Suprapubic skin (tissue), 4 donors: ENCODE results near the gene VSX2. TPM values are rescaled to one million over a fixed set of nuclear protein-coding genes. Genes with fewer than 3 reads are reported as not detected.

Source experiments
- DNase-seq, 2 donors: peaks; one replicate each; pipeline ENCODE4 v3.0.0-alpha.2; 2019; ENCODE audit warnings: low spot score in 2 of 2
- H3K27ac ChIP-seq: fragments of 200-600 bp; sonication (generic); one replicate; pipeline ENCODE4 v1.5.1; 2019
- H3K27me3 ChIP-seq: fragments of 200-600 bp; sonication (generic); one replicate; pipeline ENCODE4 v1.5.1; 2019
- H3K36me3 ChIP-seq: fragments of 200-600 bp; sonication (generic); one replicate; pipeline ENCODE4 v1.5.1; 2019
- H3K4me1 ChIP-seq: fragments of 200-600 bp; sonication (generic); one replicate; pipeline ENCODE4 v1.5.1; 2019
- H3K4me3 ChIP-seq: fragments of 200-600 bp; sonication (generic); one replicate; pipeline ENCODE4 v1.5.1; 2019; ENCODE audit warnings: mild to moderate bottlenecking
- H3K9me3 ChIP-seq: fragments of 200-600 bp; sonication (generic); one replicate; pipeline ENCODE4 v1.5.1; 2019
- EP300 ChIP-seq: sonication (generic); formaldehyde crosslinking; IDR thresholded peaks from one replicate; pipeline ENCODE4 v1.6.1; 2017; ENCODE audit warnings: antibody characterized with exemption
- POLR2A ChIP-seq, 2 donors: fragments of 450-650 bp; IDR thresholded peaks; one replicate each; pipeline ENCODE4 v1.6.1; 2017; ENCODE audit warnings: antibody characterized with exemption in 2 of 2, mild to moderate bottlenecking in 2 of 2, moderate library complexity in 2 of 2
- POLR2AphosphoS5 ChIP-seq, 3 donors: sonication (generic); formaldehyde crosslinking; IDR thresholded peaks; one replicate each; pipeline ENCODE4 v1.6.1; 2017; ENCODE audit warnings: antibody characterized with exemption in 3 of 3
- WGBS: methylation state at CpG from one replicate; pipeline ENCODE4 v1.1.5; 2018; 5-methylcytosine and 5-hydroxymethylcytosine counted together
- total RNA-seq, 4 donors: library from RNA; depleted of rRNA; stranded (reverse); fragments of >200 nt; gene quantifications; one replicate each; pipeline ENCODE4 v1.1.0, GENCODE V29; 2016
- TF ChIP-seq, protein P1 (sequence below), 2 donors: fragments of 200-600 bp in 1 of 2; fragments of 450-650 bp in 1 of 2; sonication (generic) in 1 of 2; IDR thresholded peaks; one replicate each; pipeline ENCODE4 v1.5.1; 2016 to 2019; ENCODE audit warnings: antibody characterized with exemption in 2 of 2, mild to moderate bottlenecking in 1 of 2, moderate library complexity in 1 of 2

The VSX2 gene
- total RNA-seq, 4 donors from 2014 or later, result not detected

DNA sequence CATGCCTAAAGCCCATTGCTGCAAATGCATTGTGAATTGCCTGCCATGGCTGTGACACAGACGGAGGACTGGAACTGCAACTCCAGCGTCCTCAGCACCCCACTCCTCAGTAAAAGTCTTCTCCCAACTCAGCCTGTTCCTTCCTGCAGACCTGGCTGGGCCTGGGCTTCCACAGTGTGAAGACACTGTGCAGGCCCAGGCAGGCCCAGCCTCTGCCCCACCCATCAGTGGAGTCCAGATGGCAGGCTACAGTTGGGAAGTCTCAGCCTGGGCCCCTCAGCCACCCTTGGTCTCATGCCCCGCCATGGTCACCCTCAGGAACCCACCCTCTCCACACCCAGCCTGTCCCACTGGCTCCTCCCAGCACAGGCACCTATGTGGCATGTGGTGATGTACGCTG is 22.0 kb downstream of the VSX2 start:
- Histone ChIP-seq H3K4me3 (no peak overlapping the region), H3K36me3 (no peaks in the 10 kb centered on the region), H3K27me3 (no peaks in the 10 kb centered on the region), H3K27ac (no peak overlapping the region), H3K4me1 (peaks cover 32% of the 10 kb centered on the region), H3K9me3 (no peaks in the 10 kb centered on the region)
- WGBS, result 64% methylated on average over 4 of the region's 4 CpGs
- TF ChIP-seq, protein P1, sequence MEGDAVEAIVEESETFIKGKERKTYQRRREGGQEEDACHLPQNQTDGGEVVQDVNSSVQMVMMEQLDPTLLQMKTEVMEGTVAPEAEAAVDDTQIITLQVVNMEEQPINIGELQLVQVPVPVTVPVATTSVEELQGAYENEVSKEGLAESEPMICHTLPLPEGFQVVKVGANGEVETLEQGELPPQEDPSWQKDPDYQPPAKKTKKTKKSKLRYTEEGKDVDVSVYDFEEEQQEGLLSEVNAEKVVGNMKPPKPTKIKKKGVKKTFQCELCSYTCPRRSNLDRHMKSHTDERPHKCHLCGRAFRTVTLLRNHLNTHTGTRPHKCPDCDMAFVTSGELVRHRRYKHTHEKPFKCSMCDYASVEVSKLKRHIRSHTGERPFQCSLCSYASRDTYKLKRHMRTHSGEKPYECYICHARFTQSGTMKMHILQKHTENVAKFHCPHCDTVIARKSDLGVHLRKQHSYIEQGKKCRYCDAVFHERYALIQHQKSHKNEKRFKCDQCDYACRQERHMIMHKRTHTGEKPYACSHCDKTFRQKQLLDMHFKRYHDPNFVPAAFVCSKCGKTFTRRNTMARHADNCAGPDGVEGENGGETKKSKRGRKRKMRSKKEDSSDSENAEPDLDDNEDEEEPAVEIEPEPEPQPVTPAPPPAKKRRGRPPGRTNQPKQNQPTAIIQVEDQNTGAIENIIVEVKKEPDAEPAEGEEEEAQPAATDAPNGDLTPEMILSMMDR (IDR thresholded peaks at IDR 0.05), result no peak
- TF ChIP-seq POLR2A (IDR thresholded peaks at IDR 0.05) (no peak), EP300 (no peak), POLR2AphosphoS5 (IDR thresholded peaks at IDR 0.05) (no peak)
- DNase-seq, result no peak

DNA sequence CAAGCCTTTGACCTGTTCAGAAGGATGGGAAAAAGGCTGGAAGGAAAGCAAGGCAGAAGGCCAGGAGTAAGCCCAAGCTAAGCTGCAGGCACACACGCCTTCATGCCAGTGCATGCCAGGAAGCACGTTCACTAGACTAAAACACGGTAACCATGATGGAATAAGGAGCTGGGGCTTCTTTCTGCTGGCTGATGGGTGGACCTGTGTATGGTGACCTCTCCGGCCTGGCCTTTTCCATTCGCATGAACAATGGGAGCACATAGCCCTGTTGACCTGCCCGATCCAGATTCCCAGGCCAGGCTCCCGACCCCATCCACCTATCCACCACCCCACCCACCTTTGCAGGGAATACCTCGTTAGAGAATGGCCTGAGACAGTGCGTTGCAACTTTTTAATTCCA is 22.8 kb downstream of the VSX2 start:
- no peak for DNase-seq
- WGBS, result 82% methylated on average over 9 of the region's 9 CpGs
- H3K27me3 ChIP-seq, result no peaks in the 10 kb centered on the region
- no peak overlapping the region for H3K4me3 ChIP-seq
- H3K36me3 ChIP-seq, result no peaks in the 10 kb centered on the region
- TF ChIP-seq POLR2AphosphoS5 (IDR thresholded peaks at IDR 0.05) (no peak), EP300 (no peak), POLR2A (IDR thresholded peaks at IDR 0.05) (no peak)
- TF ChIP-seq, protein P1 (IDR thresholded peaks at IDR 0.05), result no peak
- H3K4me1 ChIP-seq, result peaks cover 29% of the 10 kb centered on the region
- no peak overlapping the region for H3K27ac ChIP-seq
- H3K9me3 ChIP-seq, result no peaks in the 10 kb centered on the region

DNA sequence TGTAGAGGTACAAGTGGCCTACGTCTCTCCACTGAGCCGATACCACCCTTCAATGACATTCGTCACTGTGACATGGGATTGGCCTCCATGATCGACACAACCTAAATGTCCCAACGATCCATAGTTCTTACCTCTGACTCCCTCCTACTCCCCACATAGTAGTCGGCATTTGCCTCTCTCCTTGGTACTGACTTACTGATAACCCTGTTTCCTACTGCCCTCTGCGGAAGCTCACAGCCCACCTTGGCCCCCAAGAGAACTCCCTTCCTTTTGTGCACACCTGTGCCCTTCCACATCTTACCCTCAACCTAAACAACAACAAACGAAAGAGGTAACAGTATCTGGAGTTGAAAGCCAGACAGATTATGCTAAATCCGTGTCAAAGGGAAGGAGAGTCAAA is 23.9 kb downstream of the VSX2 start:
- H3K27me3 ChIP-seq, result no peaks in the 10 kb centered on the region
- no peaks in the 10 kb centered on the region for H3K36me3 ChIP-seq
- WGBS, result 77% methylated on average over 9 of the region's 9 CpGs
- no peak overlapping the region for H3K27ac ChIP-seq
- no peak overlapping the region for H3K4me3 ChIP-seq
- no peaks in the 10 kb centered on the region for H3K9me3 ChIP-seq
- H3K4me1 ChIP-seq, result peaks cover 18% of the 10 kb centered on the region
- TF ChIP-seq EP300 (no peak), POLR2A (IDR thresholded peaks at IDR 0.05) (no peak), POLR2AphosphoS5 (IDR thresholded peaks at IDR 0.05) (no peak)
- TF ChIP-seq, protein P1 (IDR thresholded peaks at IDR 0.05), result no peak
- DNase-seq, result no peak

DNA sequence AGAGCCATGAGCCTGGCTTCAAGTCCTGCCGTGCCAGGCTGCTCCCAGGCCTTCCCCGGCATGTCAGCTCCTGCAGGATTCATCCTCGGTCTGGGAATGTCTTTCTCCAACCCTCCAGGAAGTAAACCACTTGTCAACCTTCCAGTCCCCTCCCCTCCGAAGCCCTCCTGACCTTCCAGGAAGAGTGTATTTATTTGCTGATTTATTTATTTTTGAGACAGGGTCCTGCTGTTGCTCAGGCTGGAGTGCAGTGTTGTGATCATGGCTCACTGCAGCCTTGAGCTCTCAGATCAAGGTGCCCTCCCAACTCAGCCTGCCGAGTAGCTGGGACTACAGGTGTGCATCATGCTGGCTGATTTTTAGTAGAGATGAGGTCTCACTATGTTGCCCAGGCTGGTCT is 24.7 kb downstream of the VSX2 start:
- 54% methylated on average over 3 of the region's 5 CpGs for WGBS
- TF ChIP-seq POLR2A (IDR thresholded peaks at IDR 0.05) (no peak), POLR2AphosphoS5 (IDR thresholded peaks at IDR 0.05) (no peak), EP300 (no peak)
- TF ChIP-seq, protein P1 (IDR thresholded peaks at IDR 0.05), result no peak
- H3K4me1 ChIP-seq, result peaks cover 13% of the 10 kb centered on the region
- no peak overlapping the region for H3K4me3 ChIP-seq
- no peaks in the 10 kb centered on the region for H3K27me3 ChIP-seq
- no peak overlapping the region for H3K27ac ChIP-seq
- H3K9me3 ChIP-seq, result no peaks in the 10 kb centered on the region
- DNase-seq, result no peak
- no peaks in the 10 kb centered on the region for H3K36me3 ChIP-seq

DNA sequence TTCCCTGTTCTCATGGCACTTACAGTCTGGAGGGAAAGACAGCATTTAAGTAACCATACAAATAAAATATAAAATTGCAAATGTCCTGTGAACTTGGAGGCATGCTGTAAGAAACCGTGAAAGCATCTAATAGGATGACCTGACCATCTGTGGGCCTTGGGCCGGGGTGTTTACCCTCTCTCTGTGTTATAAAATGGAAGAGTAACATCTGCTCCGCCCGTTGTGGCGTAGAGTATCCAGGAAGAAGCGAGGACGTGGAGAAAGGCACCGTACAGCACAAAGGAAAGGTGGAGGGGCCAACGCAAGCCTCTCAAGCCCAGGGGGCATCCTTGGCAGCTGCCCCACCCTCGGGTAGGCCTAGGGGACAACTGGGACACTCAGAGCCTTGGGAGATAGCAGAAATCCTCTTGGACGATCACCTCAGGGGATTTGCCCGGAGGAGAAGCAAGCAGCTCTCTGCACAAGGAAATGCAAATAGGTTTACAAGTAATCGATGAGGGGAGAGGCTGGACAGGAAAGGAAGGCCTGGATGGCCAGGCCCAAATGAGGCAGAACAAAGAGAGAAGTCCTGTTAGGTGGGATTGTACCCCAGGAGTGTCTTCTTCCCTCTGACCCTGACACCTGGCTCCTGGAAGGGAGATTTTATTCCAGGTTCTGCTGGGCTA is 26.2 kb downstream of the VSX2 start:
- TF ChIP-seq POLR2AphosphoS5 (IDR thresholded peaks at IDR 0.05), result no peak
- TF ChIP-seq POLR2A (IDR thresholded peaks at IDR 0.05), result no peak
- TF ChIP-seq, protein P1 (IDR thresholded peaks at IDR 0.05), result no peak
- no peak for TF ChIP-seq EP300
- no peaks in the 10 kb centered on the region for H3K36me3 ChIP-seq
- H3K27me3 ChIP-seq, result no peaks in the 10 kb centered on the region
- no peak overlapping the region for H3K4me3 ChIP-seq
- H3K4me1 ChIP-seq, result peaks cover 13% of the 10 kb centered on the region
- DNase-seq, result no peak
- no peaks in the 10 kb centered on the region for H3K9me3 ChIP-seq
- 57% methylated on average over 13 of the region's 13 CpGs for WGBS
- H3K27ac ChIP-seq, result no peak overlapping the region
